Activated CD8-positive, alpha-beta T cell treated with anti-CD3 and anti-CD28 coated beads for 36 hours (primary cell): ENCODE results near the gene SLC5A1. TPM values are rescaled to one million over a fixed set of nuclear protein-coding genes. Genes with fewer than 3 reads are reported as not detected.
A peak's percentile ranks its signal among the peaks of the same experiment; 100 is the strongest.
"Not testable (repeated sequence)": the region's sequence is repeated elsewhere in the genome, so short reads cannot be mapped to it uniquely, and the experiment has no call there.

ENCODE experiments used
- ATAC-seq: fragments of 200-7000 bp; cut with Tn5 transposase; one replicate; pipeline ENCODE4 v1.10.0; 2021; ENCODE audit warnings: mild to moderate bottlenecking, moderate library complexity
- CTCF ChIA-PET: fragments of 350-600 bp; sonication (Branson Sonifier 250); formaldehyde crosslinking; loops from one replicate; lab custom pipeline; 2021; ENCODE audit warnings: antibody characterized with exemption; lab: Charles Lee
- POLR2A ChIA-PET: fragments of 350-600 bp; sonication (Branson Sonifier 250); formaldehyde crosslinking; loops from one replicate; lab custom pipeline; 2021; ENCODE audit warnings: antibody characterized with exemption; lab: Charles Lee
- DNase-seq: peaks from one replicate; pipeline ENCODE4 v3.0.0-alpha.2; 2020
- H3K27ac Mint-ChIP-seq: one replicate; pipeline ENCODE4 v1.8.0; 2021; ENCODE audit warnings: mild to moderate bottlenecking, mixed read lengths
- H3K27me3 Mint-ChIP-seq: one replicate; pipeline ENCODE4 v1.8.0; 2021; ENCODE audit warnings: mixed read lengths
- H3K36me3 Mint-ChIP-seq: one replicate; pipeline ENCODE4 v1.8.0; 2021; ENCODE audit warnings: low read depth, mixed read lengths
- H3K4me1 Mint-ChIP-seq: one replicate; pipeline ENCODE4 v1.8.0; 2021; ENCODE audit warnings: low read depth, mixed read lengths
- H3K4me3 Mint-ChIP-seq: one replicate; pipeline ENCODE4 v1.8.0; 2021; ENCODE audit warnings: mild to moderate bottlenecking, moderate library complexity, mixed read lengths
- H3K9me3 Mint-ChIP-seq: one replicate; pipeline ENCODE4 v1.8.0; 2021; ENCODE audit warnings: mixed read lengths
- intact Hi-C: fragments of 100-400 bp; cut with micrococcal nuclease; formaldehyde crosslinking; loops from one replicate; pipeline ENCODE4 v1.10.0; 2022
- total RNA-seq, 2 experiments: library from RNA; stranded (reverse); gene quantifications; one replicate each; pipeline ENCODE4 v1.2.3, GENCODE V29; 2021
- TF ChIP-seq, protein P1 (sequence below): fragments of 200-600 bp; IDR thresholded peaks from one replicate; pipeline ENCODE4 v1.8.0; 2022; ENCODE audit warnings: antibody characterized with exemption, mild to moderate bottlenecking

The SLC5A1 gene
- total RNA-seq, 2 experiments from 2014 or later, result not detected

- Mint-ChIP-seq H3K9me3 (no peaks in the 10 kb centered on the region), H3K27ac (no peak overlapping the region), H3K4me3 (no peak overlapping the region), H3K27me3 (no peaks in the 10 kb centered on the region), H3K4me1 (peaks cover 4% of the 10 kb centered on the region), H3K36me3 (no peaks in the 10 kb centered on the region)
- DNase-seq (no peak), ATAC-seq (no peak)
- CTCF ChIA-PET, result interaction anchor here (1.2 to 2.0 kb wide), 2 partner anchors 28 to 70 kb away, joined by 3 to 9 read pairs; no protein-coding TSS in a partner anchor
- POLR2A ChIA-PET, result interaction anchor here (1.4 kb wide), 1 partner anchor 13 kb away, joined by 3 read pairs; no protein-coding TSS in a partner anchor
- TF ChIP-seq, protein P1, sequence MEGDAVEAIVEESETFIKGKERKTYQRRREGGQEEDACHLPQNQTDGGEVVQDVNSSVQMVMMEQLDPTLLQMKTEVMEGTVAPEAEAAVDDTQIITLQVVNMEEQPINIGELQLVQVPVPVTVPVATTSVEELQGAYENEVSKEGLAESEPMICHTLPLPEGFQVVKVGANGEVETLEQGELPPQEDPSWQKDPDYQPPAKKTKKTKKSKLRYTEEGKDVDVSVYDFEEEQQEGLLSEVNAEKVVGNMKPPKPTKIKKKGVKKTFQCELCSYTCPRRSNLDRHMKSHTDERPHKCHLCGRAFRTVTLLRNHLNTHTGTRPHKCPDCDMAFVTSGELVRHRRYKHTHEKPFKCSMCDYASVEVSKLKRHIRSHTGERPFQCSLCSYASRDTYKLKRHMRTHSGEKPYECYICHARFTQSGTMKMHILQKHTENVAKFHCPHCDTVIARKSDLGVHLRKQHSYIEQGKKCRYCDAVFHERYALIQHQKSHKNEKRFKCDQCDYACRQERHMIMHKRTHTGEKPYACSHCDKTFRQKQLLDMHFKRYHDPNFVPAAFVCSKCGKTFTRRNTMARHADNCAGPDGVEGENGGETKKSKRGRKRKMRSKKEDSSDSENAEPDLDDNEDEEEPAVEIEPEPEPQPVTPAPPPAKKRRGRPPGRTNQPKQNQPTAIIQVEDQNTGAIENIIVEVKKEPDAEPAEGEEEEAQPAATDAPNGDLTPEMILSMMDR, result no peak
- intact Hi-C loops, result no loop called here
Observed at GRCh38 chr22:32132126-32132525, 89.1 kb downstream of the SLC5A1 start.

DNA sequence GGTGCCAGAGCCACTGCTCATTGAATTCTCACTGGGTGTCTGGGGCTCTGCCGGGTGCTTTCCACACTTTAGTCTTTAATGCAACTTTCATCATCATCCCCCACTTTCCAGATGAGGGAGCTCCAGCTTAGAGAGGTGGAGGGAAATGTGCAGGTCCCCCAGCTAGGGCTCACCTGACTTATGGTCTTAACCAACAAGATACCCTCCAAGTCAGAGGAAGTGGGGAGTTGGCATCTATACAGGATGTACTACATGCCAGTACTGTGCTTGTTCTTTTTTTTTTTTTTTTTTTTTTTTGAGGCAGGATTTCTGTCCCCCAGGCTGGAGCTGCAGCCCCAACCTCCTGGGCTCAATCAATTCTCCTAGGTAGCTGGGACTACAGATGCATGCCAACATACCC lies 89.7 kb downstream of the SLC5A1 start:
- ChIA-PET POLR2A (interaction anchor here (1.4 kb wide), 1 partner anchor 12 kb away, joined by 3 read pairs; no protein-coding TSS in a partner anchor), CTCF (interaction anchor here (1.2 kb wide), 1 partner anchor 69 kb away, joined by 3 read pairs; no protein-coding TSS in a partner anchor)
- H3K36me3 Mint-ChIP-seq, result no peaks in the 10 kb centered on the region
- no peaks in the 10 kb centered on the region for H3K9me3 Mint-ChIP-seq
- H3K27me3 Mint-ChIP-seq, result no peaks in the 10 kb centered on the region
- TF ChIP-seq, protein P1, result no peak
- ATAC-seq (peak; percentile 24), DNase-seq (no peak)
- intact Hi-C loops, result no loop called here
- no peak overlapping the region for H3K4me3 Mint-ChIP-seq
- H3K4me1 Mint-ChIP-seq, result peaks cover 11% of the 10 kb centered on the region
- H3K27ac Mint-ChIP-seq, result no peak overlapping the region

DNA sequence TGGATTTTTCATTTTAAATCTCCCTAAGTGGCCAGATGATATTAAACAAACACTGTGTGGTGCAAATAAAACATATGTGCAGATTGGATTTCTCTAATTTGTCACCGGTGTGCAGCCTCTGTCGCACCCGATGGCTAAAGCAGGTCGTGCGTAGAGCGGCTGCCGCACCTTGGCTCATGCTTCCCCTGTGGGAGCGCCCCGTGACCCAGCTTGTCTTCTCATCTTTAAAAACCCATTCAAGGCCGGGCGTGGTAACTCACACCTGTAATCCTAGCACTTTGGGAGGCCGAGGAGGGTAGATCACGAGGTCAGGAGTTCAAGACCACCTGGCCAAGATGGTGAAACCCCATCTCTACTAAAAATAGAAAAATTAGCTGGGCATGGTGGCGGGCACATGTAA lies 91.7 kb downstream of the SLC5A1 start:
- H3K4me1 Mint-ChIP-seq, result peaks cover 19% of the 10 kb centered on the region
- H3K27me3 Mint-ChIP-seq, H3K36me3 Mint-ChIP-seq, DNase-seq, H3K9me3 Mint-ChIP-seq, H3K27ac Mint-ChIP-seq, intact Hi-C loops, ATAC-seq, POLR2A ChIA-PET, H3K4me3 Mint-ChIP-seq: not testable (repeated sequence)
- CTCF ChIA-PET, result interaction anchor here (1.9 kb wide), 1 partner anchor 165 kb away, joined by 5 read pairs; no protein-coding TSS in a partner anchor

DNA sequence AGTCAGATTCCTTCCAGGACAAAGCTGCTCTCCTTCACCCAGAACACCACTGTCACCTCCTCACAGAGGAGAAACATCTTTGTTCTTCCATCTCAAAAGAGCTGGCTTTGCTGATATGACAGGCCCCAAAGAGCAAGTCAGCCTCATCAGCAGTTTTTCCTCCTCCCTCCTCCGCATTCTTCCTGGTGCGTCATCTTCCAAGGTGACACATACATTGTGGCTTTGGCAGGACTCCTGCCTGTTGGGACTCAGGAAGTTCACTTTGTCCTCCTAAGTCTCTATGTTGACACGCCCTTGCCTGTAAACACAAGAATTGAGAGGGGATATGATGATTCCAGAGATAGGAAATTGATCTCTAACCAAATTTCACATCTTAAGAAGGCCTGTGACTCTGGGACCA lies 92.9 kb downstream of the SLC5A1 start:
- H3K4me3 Mint-ChIP-seq, DNase-seq, POLR2A ChIA-PET, H3K36me3 Mint-ChIP-seq, H3K27me3 Mint-ChIP-seq, H3K27ac Mint-ChIP-seq, intact Hi-C loops, ATAC-seq, H3K9me3 Mint-ChIP-seq: not testable (repeated sequence)
- CTCF ChIA-PET, result interaction anchor here (1.9 kb wide), 1 partner anchor 166 kb away, joined by 5 read pairs; no protein-coding TSS in a partner anchor
- peaks cover 19% of the 10 kb centered on the region for H3K4me1 Mint-ChIP-seq

DNA sequence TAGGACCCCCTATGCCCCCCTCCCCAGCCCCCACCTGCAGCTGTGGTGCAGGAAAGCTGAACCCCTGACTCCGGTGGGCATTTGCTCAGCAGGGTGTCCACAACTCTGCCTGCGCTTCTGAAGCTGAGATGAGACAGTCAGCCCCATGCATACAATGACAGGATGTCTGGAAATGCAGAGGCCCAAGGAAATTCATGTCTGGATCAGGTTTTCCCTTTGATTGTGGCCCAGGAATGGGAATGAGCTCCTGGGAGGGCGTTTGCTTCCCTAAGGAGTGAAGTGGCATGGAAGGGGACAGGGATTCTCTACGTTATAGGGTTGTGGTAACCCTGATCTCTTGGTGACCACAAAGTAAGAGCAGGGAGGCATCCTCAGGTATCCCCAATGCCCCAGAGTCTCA lies 93.8 kb downstream of the SLC5A1 start:
- ATAC-seq, H3K9me3 Mint-ChIP-seq, H3K36me3 Mint-ChIP-seq, H3K4me3 Mint-ChIP-seq, POLR2A ChIA-PET, DNase-seq, intact Hi-C loops, H3K27me3 Mint-ChIP-seq, H3K27ac Mint-ChIP-seq: not testable (repeated sequence)
- H3K4me1 Mint-ChIP-seq, result peaks cover 26% of the 10 kb centered on the region
- CTCF ChIA-PET, result interaction anchor here (1.9 kb wide), 1 partner anchor 167 kb away, joined by 5 read pairs; no protein-coding TSS in a partner anchor

- ATAC-seq (peak; percentile 35), DNase-seq (peak; percentile 71)
- H3K4me1 Mint-ChIP-seq, result peaks cover 34% of the 10 kb centered on the region
- CTCF ChIA-PET, POLR2A ChIA-PET, H3K36me3 Mint-ChIP-seq, H3K27me3 Mint-ChIP-seq, H3K9me3 Mint-ChIP-seq, intact Hi-C loops: not testable (repeated sequence)
- peak overlapping the region; percentile 63 for H3K27ac Mint-ChIP-seq
- H3K4me3 Mint-ChIP-seq, result peak overlapping the region; percentile 74
Observed at GRCh38 chr22:32137731-32138324, 94.8 kb downstream of the SLC5A1 start.

DNA sequence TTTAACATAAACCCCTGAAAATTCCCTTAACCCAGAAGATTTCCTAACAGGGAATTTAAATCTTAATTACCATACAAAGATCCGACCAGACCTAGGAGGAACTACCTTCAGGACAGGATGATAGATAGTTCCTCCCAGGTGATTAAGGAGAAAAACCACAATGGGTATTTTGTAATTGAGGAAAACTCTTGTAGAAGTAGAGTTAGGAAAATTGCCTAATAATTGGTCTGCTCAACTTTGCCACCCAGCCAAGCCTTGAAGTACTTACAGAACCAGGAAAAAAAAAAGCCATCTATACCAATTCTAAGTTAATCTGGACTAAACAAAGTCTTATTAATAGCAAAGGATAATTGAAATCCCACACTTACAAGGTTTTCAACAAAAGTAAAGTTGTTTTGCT lies 95.5 kb downstream of the SLC5A1 start:
- DNase-seq, H3K9me3 Mint-ChIP-seq, H3K27me3 Mint-ChIP-seq, H3K36me3 Mint-ChIP-seq, ATAC-seq, POLR2A ChIA-PET, H3K27ac Mint-ChIP-seq, CTCF ChIA-PET, intact Hi-C loops: not testable (repeated sequence)
- Mint-ChIP-seq H3K4me1 (peaks cover 41% of the 10 kb centered on the region), H3K4me3 (peak overlapping the region; percentile 74)
